ENCODE measurements around the gene CASP14. TPM values are rescaled to one million over a fixed set of nuclear protein-coding genes. Genes with fewer than 3 reads are reported as not detected.
"Not testable (repeated sequence)": the region's sequence is repeated elsewhere in the genome, so short reads cannot be mapped to it uniquely, and the experiment has no call there.

Gene CASP14
- total RNA-seq, 2 donors from 2014 or later, result 0.09 to 0.51 TPM

DNA sequence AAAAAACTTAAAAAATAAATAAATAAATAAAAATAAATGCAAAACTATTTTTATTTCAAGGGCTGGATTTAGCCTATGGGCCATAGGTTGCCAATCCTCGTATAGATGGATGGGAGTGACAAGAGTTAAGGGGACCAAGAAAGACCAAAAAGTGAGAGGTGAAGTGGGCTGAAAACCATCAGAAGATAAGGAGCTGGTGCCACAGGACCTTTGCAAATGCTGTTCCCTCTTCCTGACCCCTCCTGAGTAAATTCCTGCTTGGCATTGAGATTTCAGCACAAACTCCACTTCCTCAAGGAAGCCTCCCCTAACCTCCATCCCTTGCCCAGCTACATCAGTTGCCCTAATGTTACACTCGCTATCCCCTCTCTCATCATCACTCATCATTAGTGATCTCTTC is 43.7 kb downstream of the CASP14 start:
- Histone ChIP-seq H3K4me1 (replicated peaks) (no peaks in the 10 kb centered on the region), H3K27ac (no peak overlapping the region), H3K4me3 (no peak overlapping the region), H3K27me3 (replicated peaks; ENCODE audit: insufficient read depth) (no peaks in the 10 kb centered on the region), H3K9me3 (no peaks in the 10 kb centered on the region), H3K36me3 (no peaks in the 10 kb centered on the region)
- TF ChIP-seq POLR2AphosphoS5 (IDR thresholded peaks at IDR 0.05) (no peak), POLR2A (IDR thresholded peaks at IDR 0.05) (no peak)
- TF ChIP-seq, protein P1, sequence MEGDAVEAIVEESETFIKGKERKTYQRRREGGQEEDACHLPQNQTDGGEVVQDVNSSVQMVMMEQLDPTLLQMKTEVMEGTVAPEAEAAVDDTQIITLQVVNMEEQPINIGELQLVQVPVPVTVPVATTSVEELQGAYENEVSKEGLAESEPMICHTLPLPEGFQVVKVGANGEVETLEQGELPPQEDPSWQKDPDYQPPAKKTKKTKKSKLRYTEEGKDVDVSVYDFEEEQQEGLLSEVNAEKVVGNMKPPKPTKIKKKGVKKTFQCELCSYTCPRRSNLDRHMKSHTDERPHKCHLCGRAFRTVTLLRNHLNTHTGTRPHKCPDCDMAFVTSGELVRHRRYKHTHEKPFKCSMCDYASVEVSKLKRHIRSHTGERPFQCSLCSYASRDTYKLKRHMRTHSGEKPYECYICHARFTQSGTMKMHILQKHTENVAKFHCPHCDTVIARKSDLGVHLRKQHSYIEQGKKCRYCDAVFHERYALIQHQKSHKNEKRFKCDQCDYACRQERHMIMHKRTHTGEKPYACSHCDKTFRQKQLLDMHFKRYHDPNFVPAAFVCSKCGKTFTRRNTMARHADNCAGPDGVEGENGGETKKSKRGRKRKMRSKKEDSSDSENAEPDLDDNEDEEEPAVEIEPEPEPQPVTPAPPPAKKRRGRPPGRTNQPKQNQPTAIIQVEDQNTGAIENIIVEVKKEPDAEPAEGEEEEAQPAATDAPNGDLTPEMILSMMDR (IDR thresholded peaks at IDR 0.05), result no peak
- 89% methylated on average over 2 of the region's 2 CpGs for WGBS
- no peak for DNase-seq (ENCODE audit: low spot score)
- intact Hi-C loops (cut with DNase I), result loop anchor here (2.0 to 5.0 kb wide), 2 partner anchors 58 to 464 kb away; no protein-coding TSS in a partner anchor

DNA sequence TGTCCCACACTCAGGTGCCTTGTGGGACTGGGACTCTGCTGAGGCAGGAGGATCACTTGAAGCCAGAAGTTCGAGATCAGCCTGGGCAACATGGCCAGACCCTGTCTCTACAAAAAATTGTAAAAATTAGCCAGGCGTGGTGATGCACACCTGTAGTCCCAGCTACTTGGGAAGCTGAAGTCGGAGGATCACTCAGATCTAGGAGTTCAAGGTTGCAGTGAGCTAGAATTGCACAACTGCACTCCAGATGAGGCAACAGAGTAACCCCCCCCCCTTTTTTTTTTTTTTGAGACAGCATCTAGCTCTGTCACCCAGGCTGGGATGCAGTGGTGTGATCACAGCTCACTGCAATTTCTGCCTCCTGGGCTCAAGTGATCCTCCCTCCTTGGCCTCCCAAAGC is 46.9 kb downstream of the CASP14 start:
- Histone ChIP-seq H3K27me3 (replicated peaks; ENCODE audit: insufficient read depth) (no peaks in the 10 kb centered on the region), H3K4me1 (replicated peaks) (no peaks in the 10 kb centered on the region), H3K4me3 (no peak overlapping the region), H3K27ac (no peak overlapping the region), H3K36me3 (no peaks in the 10 kb centered on the region), H3K9me3 (no peaks in the 10 kb centered on the region)
- TF ChIP-seq, protein P1 (IDR thresholded peaks at IDR 0.05), result no peak
- TF ChIP-seq POLR2A (IDR thresholded peaks at IDR 0.05) (no peak), POLR2AphosphoS5 (IDR thresholded peaks at IDR 0.05) (no peak)
- 90% methylated on average over 3 of the region's 3 CpGs for WGBS
- intact Hi-C loops (cut with DNase I), result no loop called here
- DNase-seq (ENCODE audit: low spot score), result no peak

DNA sequence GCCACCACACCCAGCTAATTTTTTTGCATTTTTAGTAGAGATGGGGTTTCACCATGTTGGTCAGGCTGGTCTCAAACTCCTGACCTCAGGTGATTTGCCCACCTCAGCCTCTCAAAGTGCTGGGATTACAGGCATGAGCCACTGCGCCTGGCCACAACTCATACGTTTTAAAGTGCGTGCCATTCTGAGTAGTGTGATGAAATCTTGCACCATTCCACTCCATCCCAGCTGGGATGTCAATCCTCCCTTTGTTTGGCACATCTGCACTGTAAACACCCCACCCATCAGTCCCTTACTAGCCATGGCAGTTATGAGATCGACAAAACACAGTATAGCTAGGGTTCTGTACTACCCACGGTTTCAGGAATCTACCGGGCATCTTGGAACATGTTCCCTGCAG is 48.7 kb downstream of the CASP14 start:
- intact Hi-C loops (cut with DNase I); H3K27me3 ChIP-seq (replicated peaks; ENCODE audit: insufficient read depth); H3K4me1 ChIP-seq (replicated peaks); DNase-seq (ENCODE audit: low spot score); H3K27ac ChIP-seq; H3K4me3 ChIP-seq; H3K36me3 ChIP-seq; H3K9me3 ChIP-seq: not testable (repeated sequence)
- WGBS, result 71% methylated on average over 6 of the region's 6 CpGs

DNA sequence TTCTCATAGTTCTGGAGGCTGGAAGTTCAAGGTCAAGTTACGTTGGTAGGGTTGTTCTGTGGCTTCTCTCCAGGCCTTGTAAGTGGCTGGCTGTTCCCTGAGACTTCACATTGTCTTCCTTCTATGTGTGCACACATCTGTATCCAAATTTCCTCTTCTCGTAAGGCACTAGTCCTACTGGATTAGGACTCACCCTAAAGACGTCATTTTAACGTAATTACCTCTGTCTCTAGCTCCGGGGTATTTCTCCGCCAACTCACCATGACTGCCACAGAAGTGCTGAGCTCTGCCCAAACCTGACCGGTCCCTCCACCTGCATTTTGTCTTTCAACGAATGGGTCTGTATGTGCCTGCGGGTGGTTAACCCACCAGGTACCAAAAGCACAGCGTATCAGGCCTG is 49.2 kb downstream of the CASP14 start:
- intact Hi-C loops (cut with DNase I), result no loop called here
- no peaks in the 10 kb centered on the region for H3K27me3 ChIP-seq (replicated peaks; ENCODE audit: insufficient read depth)
- no peak for DNase-seq (ENCODE audit: low spot score)

DNA sequence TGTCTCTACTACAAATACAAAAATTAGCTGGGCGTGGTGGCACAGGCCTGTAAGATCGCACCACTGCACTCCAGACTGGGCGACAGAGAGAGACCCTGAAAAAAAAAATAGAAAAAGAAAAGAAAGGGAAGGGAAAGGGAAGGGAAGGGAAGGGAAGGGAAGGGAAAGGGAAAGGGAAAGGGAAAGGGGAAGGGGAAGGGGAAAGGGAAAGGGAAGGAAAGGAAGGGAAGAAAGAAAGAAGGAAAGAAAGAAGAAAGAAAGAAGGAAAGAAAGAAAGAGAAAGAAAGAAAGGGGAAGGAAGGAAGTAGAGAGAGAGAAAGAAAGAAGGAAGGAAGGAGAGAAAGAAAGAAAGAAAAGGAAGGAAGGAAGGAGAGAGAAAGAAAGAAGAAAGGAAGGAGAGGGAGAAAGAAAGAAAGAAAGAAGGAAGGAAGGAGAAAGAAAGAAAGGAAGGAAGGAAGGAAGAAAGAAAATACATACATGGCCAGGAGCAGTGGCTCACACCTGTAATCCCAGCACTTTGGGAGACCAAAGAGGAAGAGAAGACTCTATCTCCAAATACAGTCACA is 49.8 kb downstream of the CASP14 start:
- WGBS, result 85% methylated on average over 3 of the region's 3 CpGs
- Histone ChIP-seq H3K4me3 (no peak overlapping the region), H3K9me3 (no peaks in the 10 kb centered on the region), H3K27ac (no peak overlapping the region), H3K4me1 (replicated peaks) (no peaks in the 10 kb centered on the region), H3K36me3 (no peaks in the 10 kb centered on the region), H3K27me3 (replicated peaks; ENCODE audit: insufficient read depth) (no peaks in the 10 kb centered on the region)
- no peak for DNase-seq (ENCODE audit: low spot score)
- intact Hi-C loops (cut with DNase I), result no loop called here
- TF ChIP-seq POLR2AphosphoS5 (IDR thresholded peaks at IDR 0.05) (no peak), POLR2A (IDR thresholded peaks at IDR 0.05) (no peak)
- TF ChIP-seq, protein P1 (IDR thresholded peaks at IDR 0.05), result no peak

More for the DNA sequence above, 49.2 kb downstream of the CASP14 start:
- Histone ChIP-seq H3K9me3 (no peaks in the 10 kb centered on the region), H3K36me3 (no peaks in the 10 kb centered on the region), H3K27ac (no peak overlapping the region), H3K4me1 (replicated peaks) (no peaks in the 10 kb centered on the region), H3K4me3 (no peak overlapping the region)
- 80% methylated on average over 10 of the region's 10 CpGs for WGBS
- TF ChIP-seq POLR2A (IDR thresholded peaks at IDR 0.05) (no peak), POLR2AphosphoS5 (IDR thresholded peaks at IDR 0.05) (no peak)
- TF ChIP-seq, protein P1 (IDR thresholded peaks at IDR 0.05), result no peak

All from prostate gland (tissue), 2 donors.